ENCODE results near the gene ANTKMT. TPM values are rescaled to one million over a fixed set of nuclear protein-coding genes. Genes with fewer than 3 reads are reported as not detected.

The ANTKMT gene
- total RNA-seq, 1 donor from 2014 or later: 44.9 TPM

GRCh38 chr16:743794-744500 is 23.0 kb downstream of the ANTKMT start:
- no peak overlapping the region for H3K4me3 Mint-ChIP-seq (ENCODE audit: low read depth)
- no peak for DNase-seq (ENCODE audit: low spot score, unreplicated experiment)
- H3K9me3 Mint-ChIP-seq (ENCODE audit: low read depth): no peaks in the 10 kb centered on the region
- H3K27ac Mint-ChIP-seq: no peak overlapping the region
- peak; percentile 33 for TF ChIP-seq CTCF (IDR thresholded peaks at IDR 0.05; ENCODE audit: unreplicated experiment)
- peaks cover 3% of the 10 kb centered on the region for H3K4me1 Mint-ChIP-seq (ENCODE audit: low read depth)
- no peaks in the 10 kb centered on the region for H3K27me3 Mint-ChIP-seq
- H3K36me3 Mint-ChIP-seq (ENCODE audit: insufficient read depth): no peaks in the 10 kb centered on the region

- peak; percentile 77 for TF ChIP-seq CTCF (IDR thresholded peaks at IDR 0.05; ENCODE audit: unreplicated experiment)
- Mint-ChIP-seq H3K27me3 (peaks cover 5% of the 10 kb centered on the region), H3K27ac (no peak overlapping the region), H3K9me3 (ENCODE audit: low read depth) (no peaks in the 10 kb centered on the region), H3K4me1 (ENCODE audit: low read depth) (no peaks in the 10 kb centered on the region), H3K36me3 (ENCODE audit: insufficient read depth) (no peaks in the 10 kb centered on the region), H3K4me3 (ENCODE audit: low read depth) (no peak overlapping the region)
- peak; percentile 53 for DNase-seq (ENCODE audit: low spot score, unreplicated experiment)
Measured at GRCh38 chr16:745739-746138, 24.8 kb downstream of the ANTKMT start.

- Mint-ChIP-seq H3K27ac (no peak overlapping the region), H3K27me3 (peaks cover 14% of the 10 kb centered on the region), H3K4me1 (ENCODE audit: low read depth) (peaks cover 5% of the 10 kb centered on the region), H3K9me3 (ENCODE audit: low read depth) (no peaks in the 10 kb centered on the region), H3K4me3 (ENCODE audit: low read depth) (no peak overlapping the region), H3K36me3 (ENCODE audit: insufficient read depth) (no peaks in the 10 kb centered on the region)
- TF ChIP-seq CTCF (IDR thresholded peaks at IDR 0.05; ENCODE audit: unreplicated experiment): no peak
- no peak for DNase-seq (ENCODE audit: low spot score, unreplicated experiment)
Measured at GRCh38 chr16:746637-747036, 25.7 kb downstream of the ANTKMT start.

GRCh38 chr16:747978-748746 is 27.2 kb downstream of the ANTKMT start:
- no peak for DNase-seq (ENCODE audit: low spot score, unreplicated experiment)
- no peaks in the 10 kb centered on the region for H3K36me3 Mint-ChIP-seq (ENCODE audit: insufficient read depth)
- H3K9me3 Mint-ChIP-seq (ENCODE audit: low read depth): no peaks in the 10 kb centered on the region
- peaks cover 12% of the 10 kb centered on the region for H3K4me1 Mint-ChIP-seq (ENCODE audit: low read depth)
- H3K27ac Mint-ChIP-seq: no peak overlapping the region
- TF ChIP-seq CTCF (IDR thresholded peaks at IDR 0.05; ENCODE audit: unreplicated experiment): no peak
- H3K4me3 Mint-ChIP-seq (ENCODE audit: low read depth): no peak overlapping the region
- peaks cover 24% of the 10 kb centered on the region for H3K27me3 Mint-ChIP-seq

- Mint-ChIP-seq H3K4me1 (ENCODE audit: low read depth) (peaks cover 12% of the 10 kb centered on the region), H3K4me3 (ENCODE audit: low read depth) (no peak overlapping the region), H3K27me3 (peaks cover 24% of the 10 kb centered on the region), H3K27ac (no peak overlapping the region), H3K36me3 (ENCODE audit: insufficient read depth) (no peaks in the 10 kb centered on the region), H3K9me3 (ENCODE audit: low read depth) (no peaks in the 10 kb centered on the region)
- DNase-seq (ENCODE audit: low spot score, unreplicated experiment): no peak
- TF ChIP-seq CTCF (IDR thresholded peaks at IDR 0.05; ENCODE audit: unreplicated experiment): no peak
Measured at GRCh38 chr16:749010-749409, 28.1 kb downstream of the ANTKMT start.

All from progenitor cell of endocrine pancreas (in vitro differentiated cells).